MM.1S (cell line): Measurements from ENCODE around the gene XIST.

Experiments
- CTCF ChIP-seq: fragments of 300-600 bp; sonication (generic); IDR thresholded peaks from 2 replicates; pipeline ENCODE4 v1.5.1; 2016; ENCODE audit warnings: antibody characterized with exemption, low read length, mixed read lengths
- EZH2 ChIP-seq: fragments of 300-600 bp; sonication (generic); optimal IDR thresholded peaks from 2 replicates; pipeline ENCODE3; 2017; ENCODE audit warnings: low read depth, mild to moderate bottlenecking, antibody characterized with exemption, low read length, mixed read lengths

DNA sequence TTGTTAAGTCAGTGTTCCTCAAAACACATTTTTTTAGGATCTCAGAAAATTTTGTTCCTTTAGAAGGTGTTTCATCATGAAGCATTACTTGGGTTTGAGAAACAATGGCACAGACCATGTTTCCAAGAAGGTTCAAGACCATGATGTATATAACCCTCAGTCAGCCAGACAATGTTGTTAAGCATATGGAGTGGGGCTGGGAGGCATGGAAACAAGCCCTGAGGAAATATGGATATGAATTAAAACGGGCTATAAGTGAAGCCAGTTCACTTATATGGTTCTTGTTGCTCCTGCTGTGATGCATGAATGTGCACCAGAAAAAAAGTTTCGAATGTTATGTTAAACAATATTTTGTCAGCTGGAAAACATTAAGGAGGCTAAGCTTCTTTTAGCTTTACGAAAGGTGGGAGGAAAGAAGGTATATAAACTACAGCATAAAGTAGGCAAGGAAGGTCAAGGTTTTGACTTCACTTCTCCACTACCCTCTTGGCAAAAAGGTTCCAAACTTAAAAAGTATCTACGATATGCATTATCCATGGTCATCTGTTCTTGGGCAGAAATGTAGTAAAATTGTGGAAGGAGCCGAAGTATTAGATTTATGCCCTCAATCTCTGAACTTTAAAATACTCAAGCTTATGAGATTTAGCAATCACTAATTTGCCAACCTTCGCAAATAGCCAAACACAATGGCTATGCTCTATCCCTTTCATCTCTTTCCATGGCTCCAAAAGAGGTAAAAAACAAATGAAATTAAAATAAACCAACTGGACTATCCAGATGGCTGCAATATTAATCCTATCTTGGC is 12.2 kb downstream of the XIST start:
- no peak for TF ChIP-seq CTCF
- no peak for TF ChIP-seq EZH2
